HEK293 (cell line): ENCODE results near the gene SLC5A1.

Source experiments
- CTCF ChIA-PET: fragments of 350-600 bp; formaldehyde crosslinking; extraction: SDS; loops from one replicate; lab custom pipeline; 2021; ENCODE audit warnings: antibody characterized with exemption; lab: Yijun Ruan, JAX
- POLR2A ChIA-PET: fragments of 300-600 bp; formaldehyde crosslinking; extraction: SDS; loops from one replicate; lab custom pipeline; 2020; ENCODE audit warnings: antibody characterized with exemption, inconsistent platforms; lab: Yijun Ruan, JAX
- H3K27ac ChIP-seq: fragments of 200-500 bp; sonication (Bioruptor generic); 2 replicates; pipeline ENCODE4 v1.5.1; 2014; ENCODE audit warnings: low read depth, low read length, control low read depth, inconsistent platforms; ENCODE audit errors: extremely low read depth
- H3K36me3 ChIP-seq, 2 experiments: fragments of 200-500 bp in 1 of 2; sonication (Bioruptor generic) in 1 of 2; 1 replicate in 1 of 2; 2 replicates in 1 of 2; pipeline ENCODE4 v1.5.1; 2014 to 2017; ENCODE audit warnings: inconsistent platforms in 2 of 2, low read length in 2 of 2; ENCODE audit not compliant: control insufficient read depth in 2 of 2, insufficient read depth in 1 of 2
- H3K4me1 ChIP-seq: fragments of 200-500 bp; sonication (Bioruptor generic); 2 replicates; pipeline ENCODE4 v1.5.1; 2014; ENCODE audit warnings: mild to moderate bottlenecking, low read length, inconsistent platforms; ENCODE audit not compliant: control insufficient read depth, insufficient read depth
- H3K4me3 ChIP-seq: 2 replicates; pipeline ENCODE4 v1.5.1; 2011; ENCODE audit warnings: low read depth, mild to moderate bottlenecking, control low read depth, low read length, moderate library complexity
- H3K9me3 ChIP-seq: fragments of 200-500 bp; sonication (Bioruptor generic); 2 replicates; pipeline ENCODE4 v1.5.1; 2014; ENCODE audit warnings: low read depth, low read length, inconsistent platforms; ENCODE audit not compliant: control insufficient read depth, insufficient read depth
- BCL11A ChIP-seq: fragments of 450-650 bp; formaldehyde crosslinking; IDR thresholded peaks from 2 replicates; pipeline ENCODE4 v1.5.1; 2016; ENCODE audit warnings: low read depth, missing biosample characterization, missing genetic modification characterization
- HOXD13 ChIP-seq: sonication (generic); formaldehyde crosslinking; IDR thresholded peaks from 2 replicates; pipeline ENCODE4 v1.8.0; 2022; ENCODE audit warnings: missing genetic modification reagents, borderline replicate concordance
- KLF9 ChIP-seq: fragments of 450-650 bp; formaldehyde crosslinking; IDR thresholded peaks from 2 replicates; pipeline ENCODE4 v1.5.1; 2016; ENCODE audit warnings: missing biosample characterization, missing genetic modification characterization, low read depth
- SP3 ChIP-seq: fragments of 450-650 bp; formaldehyde crosslinking; IDR thresholded peaks from 2 replicates; pipeline ENCODE4 v1.5.1; 2016; ENCODE audit warnings: missing biosample characterization, missing genetic modification characterization
- SP7 ChIP-seq: fragments of 450-650 bp; formaldehyde crosslinking; IDR thresholded peaks from 2 replicates; pipeline ENCODE4 v1.5.1; 2016; ENCODE audit warnings: missing biosample characterization, missing genetic modification characterization
- WT1 ChIP-seq: fragments of 450-650 bp; formaldehyde crosslinking; IDR thresholded peaks from 2 replicates; pipeline ENCODE4 v1.5.1; 2016; ENCODE audit warnings: missing biosample characterization, missing genetic modification characterization
- ZBTB48 ChIP-seq: fragments of 450-650 bp; formaldehyde crosslinking; IDR thresholded peaks from 2 replicates; pipeline ENCODE4 v1.5.1; 2016; ENCODE audit warnings: missing biosample characterization, missing genetic modification characterization
- ZNF114 ChIP-seq: fragments of 450-650 bp; formaldehyde crosslinking; IDR thresholded peaks from 2 replicates; pipeline ENCODE4 v1.5.0; 2017; ENCODE audit warnings: missing biosample characterization, missing genetic modification characterization
- ZNF138 ChIP-seq: fragments of 450-650 bp; formaldehyde crosslinking; IDR thresholded peaks from 2 replicates; pipeline ENCODE4 v1.5.1; 2016; ENCODE audit warnings: missing biosample characterization, missing genetic modification characterization, borderline replicate concordance
- ZNF341 ChIP-seq: fragments of 450-650 bp; formaldehyde crosslinking; IDR thresholded peaks from 2 replicates; pipeline ENCODE4; 2016; ENCODE audit warnings: low read depth, missing biosample characterization, missing genetic modification characterization
- ZNF366 ChIP-seq: fragments of 450-650 bp; formaldehyde crosslinking; conservative IDR thresholded peaks from 2 replicates; pipeline ENCODE4 v1.5.1; 2016; ENCODE audit warnings: missing biosample characterization, missing genetic modification characterization
- ZNF501 ChIP-seq: fragments of 450-650 bp; formaldehyde crosslinking; IDR thresholded peaks from 2 replicates; pipeline ENCODE4 v1.5.1; 2016; ENCODE audit warnings: missing biosample characterization, missing genetic modification characterization
- ZNF514 ChIP-seq: fragments of 450-650 bp; formaldehyde crosslinking; IDR thresholded peaks from 2 replicates; pipeline ENCODE4 v1.5.1; 2016; ENCODE audit warnings: missing biosample characterization, missing genetic modification characterization
- ZNF629 ChIP-seq: fragments of 450-650 bp; formaldehyde crosslinking; IDR thresholded peaks from 2 replicates; pipeline ENCODE4 v1.5.1; 2017; ENCODE audit warnings: missing biosample characterization, missing genetic modification characterization
- ZNF654 ChIP-seq: fragments of 450-650 bp; formaldehyde crosslinking; IDR thresholded peaks from 2 replicates; pipeline ENCODE4 v1.5.1; 2016; ENCODE audit warnings: low read depth, missing biosample characterization, missing genetic modification characterization
- ZNF664 ChIP-seq: fragments of 450-650 bp; formaldehyde crosslinking; IDR thresholded peaks from 2 replicates; pipeline ENCODE4 v1.5.1; 2016; ENCODE audit warnings: missing biosample characterization, missing genetic modification characterization
- ZNF777 ChIP-seq: fragments of 450-650 bp; formaldehyde crosslinking; IDR thresholded peaks from 2 replicates; pipeline ENCODE4 v1.5.1; 2017; ENCODE audit warnings: missing biosample characterization, missing genetic modification characterization, borderline replicate concordance
- ZSCAN23 ChIP-seq: fragments of 450-650 bp; formaldehyde crosslinking; IDR thresholded peaks from 2 replicates; pipeline ENCODE4 v1.5.1; 2016; ENCODE audit warnings: missing biosample characterization, missing genetic modification characterization
- TF ChIP-seq, protein P1 (sequence below): fragments of 450-650 bp; formaldehyde crosslinking; IDR thresholded peaks from 2 replicates; pipeline ENCODE4 v1.5.1; 2016; ENCODE audit warnings: missing biosample characterization, missing genetic modification characterization
- TF ChIP-seq, protein P2 (sequence below): fragments of 450-650 bp; formaldehyde crosslinking; IDR thresholded peaks from 2 replicates; pipeline ENCODE4 v1.5.1; 2016; ENCODE audit warnings: missing biosample characterization, missing genetic modification characterization
- TF ChIP-seq, protein P3 (sequence below): fragments of 450-650 bp; formaldehyde crosslinking; IDR thresholded peaks from 2 replicates; pipeline ENCODE4; 2016; ENCODE audit warnings: missing biosample characterization, missing genetic modification characterization
- TF ChIP-seq, protein P4 (sequence below): fragments of 450-650 bp; formaldehyde crosslinking; IDR thresholded peaks from 2 replicates; pipeline ENCODE4 v1.5.1; 2016; ENCODE audit warnings: missing biosample characterization, missing genetic modification characterization

The SLC5A1 gene

DNA sequence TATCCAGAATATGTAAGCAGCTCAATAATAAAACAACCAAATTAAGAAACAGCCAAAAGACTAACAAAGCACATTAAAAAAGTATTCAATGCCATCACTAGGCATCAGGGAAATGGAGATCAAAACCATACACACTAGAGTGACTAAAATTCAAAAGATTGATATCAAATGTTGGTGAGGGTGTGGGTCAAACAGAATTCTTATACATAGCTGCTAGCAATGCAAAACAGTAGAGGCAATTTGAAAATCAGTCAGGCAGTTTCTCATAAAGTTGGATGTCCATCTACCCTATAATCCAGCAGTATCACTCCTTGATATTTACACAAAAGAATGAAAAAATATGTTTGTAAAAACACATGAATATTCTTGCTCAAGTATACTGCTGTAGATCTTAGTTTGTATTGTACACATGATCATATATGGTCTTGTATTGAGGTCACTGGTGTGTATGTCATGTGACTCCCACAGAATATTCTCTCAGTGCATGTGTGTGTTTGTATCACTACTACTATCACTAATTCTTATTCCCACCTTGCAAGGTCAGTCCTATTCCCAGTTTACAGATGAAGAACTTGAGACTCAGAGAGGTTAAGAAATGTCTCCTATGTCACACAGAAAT lies 54.9 kb downstream of the SLC5A1 start:
- TF ChIP-seq HOXD13 (CRISPR knock-in tag), result no peak
- no peak for TF ChIP-seq ZNF341 (tag by site-specific recombination)
- no peak for TF ChIP-seq ZNF366 (tag by site-specific recombination)
- TF ChIP-seq WT1, result no peak
- no peak for TF ChIP-seq ZNF501 (tag by site-specific recombination)
- TF ChIP-seq, protein P1, sequence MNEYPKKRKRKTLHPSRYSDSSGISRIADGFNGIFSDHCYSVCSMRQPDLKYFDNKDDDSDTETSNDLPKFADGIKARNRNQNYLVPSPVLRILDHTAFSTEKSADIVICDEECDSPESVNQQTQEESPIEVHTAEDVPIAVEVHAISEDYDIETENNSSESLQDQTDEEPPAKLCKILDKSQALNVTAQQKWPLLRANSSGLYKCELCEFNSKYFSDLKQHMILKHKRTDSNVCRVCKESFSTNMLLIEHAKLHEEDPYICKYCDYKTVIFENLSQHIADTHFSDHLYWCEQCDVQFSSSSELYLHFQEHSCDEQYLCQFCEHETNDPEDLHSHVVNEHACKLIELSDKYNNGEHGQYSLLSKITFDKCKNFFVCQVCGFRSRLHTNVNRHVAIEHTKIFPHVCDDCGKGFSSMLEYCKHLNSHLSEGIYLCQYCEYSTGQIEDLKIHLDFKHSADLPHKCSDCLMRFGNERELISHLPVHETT (tag by site-specific recombination), result no peak
- no peak for TF ChIP-seq ZNF138
- TF ChIP-seq, all 188 proteins: peak for 0
- CTCF ChIA-PET, result interaction anchor here (0.7 to 0.8 kb wide), 2 partner anchors 282 to 519 kb away, joined by 3 read pairs; no protein-coding TSS in a partner anchor

DNA sequence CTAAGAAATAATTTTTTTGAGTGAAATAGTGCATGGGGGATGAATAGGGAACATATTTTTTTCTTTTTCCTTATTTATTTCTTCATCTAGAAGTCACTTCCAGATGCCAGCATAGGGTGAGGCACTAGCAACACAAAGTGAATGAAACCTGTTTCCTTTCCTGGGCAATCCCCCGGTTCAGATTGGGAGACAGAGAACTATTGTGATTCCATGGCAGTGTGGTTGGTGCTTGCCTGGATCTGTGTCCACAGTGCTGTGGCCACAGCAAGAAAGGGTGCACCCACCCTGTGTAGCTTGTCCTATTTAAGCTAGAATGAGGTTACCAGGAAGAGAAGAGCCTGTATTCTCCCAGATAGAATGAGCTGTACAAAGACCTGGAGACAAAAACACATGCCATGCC lies 57.6 kb downstream of the SLC5A1 start:
- Histone ChIP-seq H3K9me3 (no peaks in the 10 kb centered on the region), H3K4me3 (no peak overlapping the region), H3K36me3 (no peaks in the 10 kb centered on the region), H3K4me1 (no peaks in the 10 kb centered on the region), H3K27ac (no peak overlapping the region)
- POLR2A ChIA-PET, result no interaction called here
- TF ChIP-seq ZNF514 (tag by site-specific recombination) (no peak), ZNF664 (tag by site-specific recombination) (no peak), ZNF777 (tag by site-specific recombination) (no peak), SP7 (tag by site-specific recombination) (no peak), ZBTB48 (no peak), ZNF114 (tag by site-specific recombination) (no peak), ZNF629 (tag by site-specific recombination) (no peak), ZSCAN23 (tag by site-specific recombination) (no peak), BCL11A (tag by site-specific recombination) (no peak)
- TF ChIP-seq, protein P2, sequence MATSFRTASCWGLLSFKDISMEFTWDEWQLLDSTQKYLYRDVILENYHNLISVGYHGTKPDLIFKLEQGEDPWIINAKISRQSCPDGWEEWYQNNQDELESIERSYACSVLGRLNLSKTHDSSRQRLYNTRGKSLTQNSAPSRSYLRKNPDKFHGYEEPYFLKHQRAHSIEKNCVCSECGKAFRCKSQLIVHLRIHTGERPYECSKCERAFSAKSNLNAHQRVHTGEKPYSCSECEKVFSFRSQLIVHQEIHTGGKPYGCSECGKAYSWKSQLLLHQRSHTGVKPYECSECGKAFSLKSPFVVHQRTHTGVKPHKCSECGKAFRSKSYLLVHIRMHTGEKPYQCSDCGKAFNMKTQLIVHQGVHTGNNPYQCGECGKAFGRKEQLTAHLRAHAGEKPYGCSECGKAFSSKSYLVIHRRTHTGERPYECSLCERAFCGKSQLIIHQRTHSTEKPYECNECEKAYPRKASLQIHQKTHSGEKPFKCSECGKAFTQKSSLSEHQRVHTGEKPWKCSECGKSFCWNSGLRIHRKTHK (tag by site-specific recombination), result no peak
- TF ChIP-seq, protein P3, sequence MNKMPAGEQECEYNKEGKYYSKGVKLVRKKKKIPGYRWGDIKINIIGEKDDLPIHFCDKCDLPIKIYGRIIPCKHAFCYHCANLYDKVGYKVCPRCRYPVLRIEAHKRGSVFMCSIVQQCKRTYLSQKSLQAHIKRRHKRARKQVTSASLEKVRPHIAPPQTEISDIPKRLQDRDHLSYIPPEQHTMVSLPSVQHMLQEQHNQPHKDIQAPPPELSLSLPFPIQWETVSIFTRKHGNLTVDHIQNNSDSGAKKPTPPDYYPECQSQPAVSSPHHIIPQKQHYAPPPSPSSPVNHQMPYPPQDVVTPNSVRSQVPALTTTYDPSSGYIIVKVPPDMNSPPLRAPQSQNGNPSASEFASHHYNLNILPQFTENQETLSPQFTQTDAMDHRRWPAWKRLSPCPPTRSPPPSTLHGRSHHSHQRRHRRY (tag by site-specific recombination), result no peak
- CTCF ChIA-PET, result interaction anchor here (0.7 to 1.3 kb wide), 2 partner anchors 10 to 435 kb away, joined by 3 read pairs; no protein-coding TSS in a partner anchor

More for the DNA sequence above, 54.9 kb downstream of the SLC5A1 start:
- H3K4me3 ChIP-seq, result no peak overlapping the region
- H3K9me3 ChIP-seq, result no peaks in the 10 kb centered on the region
- H3K27ac ChIP-seq, result no peak overlapping the region
- no peaks in the 10 kb centered on the region for H3K4me1 ChIP-seq
- H3K36me3 ChIP-seq, result no peaks in the 10 kb centered on the region
- POLR2A ChIA-PET, result no interaction called here

DNA sequence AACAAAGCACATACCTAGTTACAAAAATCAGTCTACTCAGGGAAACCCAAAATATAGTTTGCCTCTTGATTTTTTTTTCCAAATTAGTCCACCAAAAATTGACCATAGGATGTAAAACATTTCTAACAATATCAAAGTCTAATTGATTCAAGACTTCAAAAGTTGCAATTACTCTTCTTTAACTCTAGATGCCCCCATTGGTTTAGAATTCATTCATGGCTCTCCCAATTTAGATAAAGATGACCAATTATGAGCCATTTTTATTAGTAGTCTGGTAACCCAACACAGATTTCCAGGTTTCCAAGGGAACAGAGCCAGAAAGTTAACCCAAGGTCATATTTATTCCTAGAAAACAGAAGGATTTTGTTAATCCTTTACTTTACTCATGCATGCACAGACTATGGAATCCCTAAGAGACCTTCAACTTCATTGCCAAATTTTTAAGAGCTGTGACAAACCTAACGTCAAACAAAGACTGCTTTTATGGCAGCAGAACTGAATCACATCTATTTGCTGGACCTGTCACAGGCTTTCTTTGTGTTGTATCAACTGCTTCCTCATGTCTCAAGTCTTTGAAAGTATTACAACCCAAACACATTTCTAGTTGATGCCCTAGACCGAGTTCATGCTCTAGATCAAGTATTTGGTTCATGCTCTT lies 60.7 kb downstream of the SLC5A1 start:
- POLR2A ChIA-PET, result no interaction called here
- no peaks in the 10 kb centered on the region for H3K4me1 ChIP-seq

More for the DNA sequence above, 60.7 kb downstream of the SLC5A1 start:
- no peak overlapping the region for H3K27ac ChIP-seq
- no peaks in the 10 kb centered on the region for H3K9me3 ChIP-seq
- no peak overlapping the region for H3K4me3 ChIP-seq
- no peaks in the 10 kb centered on the region for H3K36me3 ChIP-seq
- TF ChIP-seq ZNF629 (tag by site-specific recombination) (no peak), SP3 (tag by site-specific recombination) (no peak), KLF9 (tag by site-specific recombination) (no peak), ZNF654 (tag by site-specific recombination) (peak; percentile 51)
- TF ChIP-seq, protein P4, sequence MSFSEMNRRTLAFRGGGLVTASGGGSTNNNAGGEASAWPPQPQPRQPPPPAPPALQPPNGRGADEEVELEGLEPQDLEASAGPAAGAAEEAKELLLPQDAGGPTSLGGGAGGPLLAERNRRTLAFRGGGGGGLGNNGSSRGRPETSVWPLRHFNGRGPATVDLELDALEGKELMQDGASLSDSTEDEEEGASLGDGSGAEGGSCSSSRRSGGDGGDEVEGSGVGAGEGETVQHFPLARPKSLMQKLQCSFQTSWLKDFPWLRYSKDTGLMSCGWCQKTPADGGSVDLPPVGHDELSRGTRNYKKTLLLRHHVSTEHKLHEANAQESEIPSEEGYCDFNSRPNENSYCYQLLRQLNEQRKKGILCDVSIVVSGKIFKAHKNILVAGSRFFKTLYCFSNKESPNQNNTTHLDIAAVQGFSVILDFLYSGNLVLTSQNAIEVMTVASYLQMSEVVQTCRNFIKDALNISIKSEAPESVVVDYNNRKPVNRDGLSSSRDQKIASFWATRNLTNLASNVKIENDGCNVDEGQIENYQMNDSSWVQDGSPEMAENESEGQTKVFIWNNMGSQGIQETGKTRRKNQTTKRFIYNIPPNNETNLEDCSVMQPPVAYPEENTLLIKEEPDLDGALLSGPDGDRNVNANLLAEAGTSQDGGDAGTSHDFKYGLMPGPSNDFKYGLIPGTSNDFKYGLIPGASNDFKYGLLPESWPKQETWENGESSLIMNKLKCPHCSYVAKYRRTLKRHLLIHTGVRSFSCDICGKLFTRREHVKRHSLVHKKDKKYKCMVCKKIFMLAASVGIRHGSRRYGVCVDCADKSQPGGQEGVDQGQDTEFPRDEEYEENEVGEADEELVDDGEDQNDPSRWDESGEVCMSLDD (tag by site-specific recombination), result no peak
- TF ChIP-seq, all 188 proteins: peak for 1
- CTCF ChIA-PET, result interaction anchor here (0.7 to 2.0 kb wide), 11 partner anchors 10 to 1192 kb away, joined by 3 to 19 read pairs (median 3); no protein-coding TSS in a partner anchor
